HepG2 (cell line): ENCODE data around the gene BBS12. TPM values are rescaled to one million over a fixed set of nuclear protein-coding genes. Genes with fewer than 3 reads are reported as not detected.

Source experiments
- polyA plus RNA-seq, 8 experiments: library from polyadenylated mRNA; depleted of rRNA in 3 of 8; stranded (reverse) in 7 of 8; unstranded in 1 of 8; fragments of >200 nt; fragmentation: Illumina TruSeq in 4 of 8; extraction: Trizol in 4 of 8; gene quantifications; 2 replicates each; pipeline versions ENCODE4 v1.2.1 to v1.2.3, GENCODE V29; 2011 to 2016; ENCODE audit warnings: low read depth in 4 of 8, missing spikeins in 1 of 8, mixed read lengths in 1 of 8; ENCODE audit not compliant: insufficient read depth in 1 of 8
- total RNA-seq, 5 experiments: library from RNA; depleted of rRNA; stranded (reverse); fragments of >200 nt; fragmentation: Illumina TruSeq; extraction: Trizol; gene quantifications; 2 replicates each; pipeline ENCODE4 v1.2.3, GENCODE V29; 2016; ENCODE audit warnings: low read depth in 1 of 5

Gene BBS12
- total and polyA plus RNA-seq, 2 of the 13 experiments (the other 11 are each of a cell fraction or from before 2014, with no cell fraction given) = 0.32 to 1.7 TPM

Other genes starting within 250 kb of the BBS12 start
- gene IL21, start 111.6 kb upstream of the BBS12 start, total RNA-seq (2016; rRNA removed; fragmentation: Illumina TruSeq; extraction: Trizol) = not detected in 2 replicates
- gene IL21, start 111.6 kb upstream of the BBS12 start, polyA plus RNA-seq (2011; rRNA removed) = not detected in 2 replicates
- gene FGF2, start 94.1 kb downstream of the BBS12 start, total RNA-seq (2016; rRNA removed; fragmentation: Illumina TruSeq; extraction: Trizol) = 0.02 and 0.04 TPM in 2 replicates
- 0.01 TPM in 2 replicates for gene FGF2, start 94.1 kb downstream of the BBS12 start, polyA plus RNA-seq (2011; rRNA removed)
- gene NUDT6, start 189.9 kb downstream of the BBS12 start, total RNA-seq (2016; rRNA removed; fragmentation: Illumina TruSeq; extraction: Trizol) = 8.3 and 10.6 TPM in 2 replicates
- 4.5 and 4.8 TPM in 2 replicates for gene NUDT6, start 189.9 kb downstream of the BBS12 start, polyA plus RNA-seq (2011; rRNA removed)